GM12865 (cell line): ENCODE results near the gene CUL2.
"Not testable (repeated sequence)": the region's sequence is repeated elsewhere in the genome, so short reads cannot be mapped to it uniquely, and the experiment has no call there.

Experiments used
- DNase-seq: peaks from one replicate; pipeline ENCODE4 v3.0.0; 2010; ENCODE audit warnings: low read depth
- H3K4me3 ChIP-seq: 2 replicates; pipeline ENCODE4 v1.5.1; 2011; ENCODE audit warnings: mild to moderate bottlenecking, low read depth, low read length, control low read depth
- CTCF ChIP-seq: IDR thresholded peaks from 2 replicates; pipeline ENCODE4 v1.5.1; 2011; ENCODE audit warnings: low read length, control low read depth, low read depth, inconsistent platforms; ENCODE audit not compliant: insufficient read depth; ENCODE audit errors: missing control alignments

The CUL2 gene

GRCh38 chr10:35083242-35083641 lies 6.9 kb downstream of the CUL2 start:
- DNase-seq: no peak
- H3K4me3 ChIP-seq: no peak overlapping the region
- no peak for TF ChIP-seq CTCF

- not testable (repeated sequence) for DNase-seq
Observed at GRCh38 chr10:35080261-35080660, 9.9 kb downstream of the CUL2 start.

GRCh38 chr10:35079763-35080162 lies 10.4 kb downstream of the CUL2 start:
- DNase-seq: no peak
- no peak overlapping the region for H3K4me3 ChIP-seq

More at GRCh38 chr10:35080261-35080660, 9.9 kb downstream of the CUL2 start:
- not testable (repeated sequence) for H3K4me3 ChIP-seq

GRCh38 chr10:35079265-35079664 lies 10.9 kb downstream of the CUL2 start:
- no peak for DNase-seq
- TF ChIP-seq CTCF: no peak
- H3K4me3 ChIP-seq: no peak overlapping the region

More at GRCh38 chr10:35079763-35080162, 10.4 kb downstream of the CUL2 start:
- no peak for TF ChIP-seq CTCF

- no peak for DNase-seq
- H3K4me3 ChIP-seq: no peak overlapping the region
- TF ChIP-seq CTCF: no peak
Observed at GRCh38 chr10:35075228-35075627, 14.9 kb downstream of the CUL2 start.

GRCh38 chr10:35074266-35074665 lies 15.9 kb downstream of the CUL2 start:
- no peak for DNase-seq

GRCh38 chr10:35070521-35070920 lies 19.6 kb downstream of the CUL2 start:
- no peak for TF ChIP-seq CTCF
- no peak overlapping the region for H3K4me3 ChIP-seq
- no peak for DNase-seq

More at GRCh38 chr10:35074266-35074665, 15.9 kb downstream of the CUL2 start:
- no peak for TF ChIP-seq CTCF
- no peak overlapping the region for H3K4me3 ChIP-seq
